Fibroblast of skin of abdomen (primary cell): ENCODE results near the gene MRPL51. TPM values are rescaled to one million over a fixed set of nuclear protein-coding genes. Genes with fewer than 3 reads are reported as not detected.

ENCODE experiments used
- DNase-seq: peaks from one replicate; pipeline ENCODE4 v3.0.0-alpha.2; 2013
- polyA plus RNA-seq, 2 experiments: library from polyadenylated mRNA; unstranded; fragments of 120-200 nt; gene quantifications; one replicate each; pipeline ENCODE4 v1.2.1, GENCODE V29; 2013; ENCODE audit not compliant: insufficient read length in 2 of 2

Gene MRPL51
- polyA plus RNA-seq (2013, experiment 1 of 2; ENCODE audit: insufficient read length), result 206 TPM
- polyA plus RNA-seq (2013, experiment 2 of 2; ENCODE audit: insufficient read length), result 197 TPM

GRCh38 chr12:6492838-6493496 is at the start of gene MRPL51:
Gene MRPL51, minus strand, starts transcription at chr12:6493262. Its CDS starts 126 bp downstream, at chr12:6493136.
- peak; percentile 94 for DNase-seq

- no peak for DNase-seq
Observed at GRCh38 chr12:6542209-6543009, 49.3 kb upstream of the MRPL51 start.

- DNase-seq, result no peak
Observed at GRCh38 chr12:6541371-6542165, 48.5 kb upstream of the MRPL51 start.

GRCh38 chr12:6540181-6540877 is 47.3 kb upstream of the MRPL51 start:
- DNase-seq, result peak; percentile 93

GRCh38 chr12:6539707-6540134 is 46.7 kb upstream of the MRPL51 start:
- DNase-seq, result no peak

- peak; percentile 20 for DNase-seq
Observed at GRCh38 chr12:6539314-6539682, 46.2 kb upstream of the MRPL51 start.

GRCh38 chr12:6538420-6539313 is 45.6 kb upstream of the MRPL51 start:
- DNase-seq, result peak; percentile 42

GRCh38 chr12:6537580-6538419 is 44.7 kb upstream of the MRPL51 start:
- DNase-seq, result peak; percentile 78

- DNase-seq, result peak; percentile 18
Observed at GRCh38 chr12:6536894-6537579, 44.0 kb upstream of the MRPL51 start.

- no peak for DNase-seq
Observed at GRCh38 chr12:6535960-6536847, 43.1 kb upstream of the MRPL51 start.

GRCh38 chr12:6535697-6535946 is 42.6 kb upstream of the MRPL51 start:
- no peak for DNase-seq

- peak; percentile 71 for DNase-seq
Observed at GRCh38 chr12:6534945-6535696, 42.1 kb upstream of the MRPL51 start.

GRCh38 chr12:6534695-6534944 is 41.6 kb upstream of the MRPL51 start:
- DNase-seq, result no peak

- DNase-seq, result peak; percentile 99
Observed at GRCh38 chr12:6533923-6534694, 41.0 kb upstream of the MRPL51 start, which contains the start of gene GAPDH. Gene GAPDH, plus strand, starts transcription at chr12:6534517. Its CDS starts 316 bp downstream, at chr12:6534833.

GRCh38 chr12:6533653-6533922 is 40.5 kb upstream of the MRPL51 start:
- DNase-seq, result no peak

- peak; percentile 80 for DNase-seq
Observed at GRCh38 chr12:6532927-6533652, 40.0 kb upstream of the MRPL51 start.
